Kidney tubule cell (primary cell): Measurements from ENCODE around the gene P3H2.

ENCODE experiments used
- DNase-seq: peaks from one replicate; pipeline ENCODE4 v3.0.0-alpha.2; 2018; ENCODE audit warnings: low spot score

P3H2 gene

GRCh38 chr3:189945935-189946709 is 174.6 kb downstream of the P3H2 start:
- no peak for DNase-seq

DNA sequence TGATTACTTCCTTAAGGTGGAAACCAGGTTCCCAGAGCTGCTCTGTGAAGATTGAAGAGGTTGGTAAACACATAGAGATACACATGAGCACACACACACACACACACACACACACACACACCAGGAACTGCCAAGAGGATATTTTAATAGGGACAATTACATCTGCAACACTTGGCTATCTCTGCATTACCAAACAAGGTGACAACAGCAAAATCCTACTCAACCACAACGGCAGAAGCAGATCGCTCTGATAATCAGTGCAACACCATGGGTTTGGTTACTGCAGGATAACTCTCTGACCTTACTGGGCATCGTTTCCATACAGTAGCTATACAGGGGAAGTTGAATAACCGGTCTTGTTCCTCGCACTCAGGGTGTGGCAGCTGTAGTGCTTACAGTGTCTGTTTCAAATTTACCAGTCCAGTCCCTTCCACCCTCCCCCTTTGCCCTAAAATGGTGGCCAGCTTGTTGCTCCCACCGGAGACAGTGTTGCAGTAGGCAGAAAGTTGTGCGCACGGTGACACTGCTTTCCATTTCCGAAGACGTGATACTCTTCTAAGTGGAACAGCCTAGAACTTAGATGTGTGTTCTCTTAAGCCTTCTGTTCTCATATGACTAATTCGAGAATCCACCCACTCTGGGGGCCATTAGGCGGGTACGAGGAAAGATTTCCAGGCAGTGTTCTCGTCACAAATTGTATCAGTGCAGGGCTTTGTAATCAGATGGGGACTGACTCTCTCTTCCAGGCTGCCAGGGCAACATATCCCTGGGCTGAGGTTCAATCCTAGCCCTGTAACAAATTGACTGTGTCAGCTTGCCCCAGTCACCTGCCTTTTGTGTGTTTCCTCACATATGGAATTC is 176.2 kb downstream of the P3H2 start:
- DNase-seq, result peak; percentile 30

GRCh38 chr3:189942948-189943347 is 177.7 kb downstream of the P3H2 start:
- DNase-seq, result no peak

DNA sequence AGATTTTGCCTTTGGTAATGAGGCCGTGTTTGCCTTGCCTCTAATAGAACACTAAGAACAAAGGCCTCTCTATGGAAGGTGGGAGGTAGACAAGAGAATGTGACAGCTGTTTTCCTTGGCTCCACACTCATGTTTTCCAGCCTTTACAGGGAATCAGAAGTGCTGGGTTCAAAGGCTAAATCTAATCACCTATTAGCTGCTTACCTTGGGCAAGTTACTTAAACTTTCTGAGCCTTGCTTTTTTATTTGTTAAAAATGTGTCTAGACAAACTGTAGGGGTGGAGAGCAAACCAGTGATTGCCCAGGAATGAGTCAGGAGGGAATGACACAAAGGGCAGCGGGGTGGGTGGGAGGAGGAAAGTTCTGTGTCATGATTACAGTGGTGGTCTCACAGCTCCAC is 179.0 kb downstream of the P3H2 start:
- DNase-seq, result peak; percentile 81

DNA sequence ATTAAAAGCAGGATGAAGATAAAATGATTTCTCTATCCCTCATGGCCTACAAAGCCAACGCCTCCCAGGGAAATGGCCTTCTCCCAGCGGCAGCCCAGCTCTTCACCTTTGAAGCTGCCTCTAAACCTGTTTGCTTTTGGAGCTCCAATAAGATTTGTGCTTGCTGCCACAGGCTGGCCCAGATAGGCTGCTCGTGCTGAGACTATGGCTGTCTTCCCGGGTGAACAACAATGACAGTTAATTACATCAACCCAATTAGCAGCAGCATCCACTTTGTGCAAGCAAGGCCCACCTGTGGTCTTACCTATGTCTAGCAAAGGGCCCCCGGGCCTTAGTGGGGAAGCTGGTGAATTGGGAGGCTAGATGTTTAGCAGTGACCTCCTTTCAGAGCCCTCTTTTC is 179.6 kb downstream of the P3H2 start:
- no peak for DNase-seq

DNA sequence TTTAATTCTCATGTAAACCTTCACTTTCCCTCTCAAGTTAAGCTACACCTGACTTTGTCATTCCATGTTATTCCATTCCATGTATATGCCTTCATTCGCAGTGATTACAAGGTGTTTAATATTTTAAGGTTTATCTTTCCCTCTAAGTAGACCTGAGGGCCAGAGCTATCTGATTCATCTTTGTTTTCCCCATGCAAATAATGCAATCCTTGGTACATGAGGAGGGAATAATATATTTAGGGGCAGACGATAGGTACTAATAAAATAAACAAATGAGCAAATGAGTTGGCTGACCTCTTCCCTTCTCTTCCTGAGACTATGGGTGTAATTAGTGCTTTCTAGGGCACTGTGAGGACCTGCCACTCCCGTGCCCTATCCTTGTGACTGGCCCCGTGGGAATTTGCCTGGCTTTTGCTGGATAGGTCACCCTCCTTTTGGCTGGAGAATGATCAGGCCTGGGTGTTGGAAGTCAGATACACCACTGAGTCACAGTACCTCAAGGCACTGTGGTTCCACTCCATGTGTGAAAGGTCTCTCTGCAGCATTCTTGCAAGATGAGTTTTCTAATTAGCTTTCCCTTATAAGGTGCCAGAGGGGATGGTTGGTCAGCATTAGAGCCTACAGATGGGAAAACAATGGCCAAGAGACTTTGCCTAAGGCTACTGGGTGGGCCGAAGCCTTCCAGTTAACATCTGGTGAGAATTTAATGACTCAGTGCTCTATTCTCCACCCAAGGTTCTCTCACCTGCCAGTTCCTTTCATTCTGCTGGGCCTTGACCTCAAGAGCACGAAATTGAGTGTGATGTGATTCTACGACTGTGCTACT is 183.2 kb downstream of the P3H2 start:
- peak; percentile 100 for DNase-seq

DNA sequence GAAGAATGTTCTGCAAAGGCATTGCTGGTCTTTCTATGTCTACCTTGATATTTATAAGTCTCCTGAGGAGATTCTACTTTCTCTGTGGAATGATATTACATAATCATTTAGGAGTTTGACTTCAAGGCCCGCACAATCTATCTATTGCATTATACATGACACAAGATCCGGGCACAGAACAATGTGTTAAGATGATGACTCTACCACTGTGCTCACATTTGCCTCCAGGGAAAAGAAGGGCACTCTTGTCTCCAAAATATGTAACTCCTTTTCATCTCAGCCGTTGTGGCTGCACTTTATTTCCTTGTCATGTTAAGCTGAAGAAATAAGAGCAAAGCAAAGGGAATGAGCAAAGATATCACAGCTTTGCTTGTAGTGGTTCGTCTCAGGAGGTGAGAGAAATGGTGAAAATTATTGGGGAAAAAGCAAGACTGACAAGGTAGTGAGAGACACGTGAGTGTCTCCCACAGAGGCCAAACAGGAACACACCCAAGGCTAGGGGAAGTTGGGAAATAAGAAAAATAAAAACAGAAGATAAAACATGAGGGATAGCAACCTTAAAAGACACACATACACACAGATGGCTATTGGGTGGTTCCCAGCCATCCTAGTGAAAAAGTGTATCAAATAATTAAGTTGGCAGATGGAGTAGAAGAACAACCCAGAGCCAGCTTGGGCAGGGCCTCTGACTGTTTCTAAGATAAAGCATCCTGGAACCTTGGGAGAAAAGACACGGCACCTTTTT is 184.3 kb downstream of the P3H2 start:
- DNase-seq, result no peak

GRCh38 chr3:189927975-189928895 is 192.5 kb downstream of the P3H2 start:
- peak; percentile 86 for DNase-seq

GRCh38 chr3:189921770-189922169 is 198.9 kb downstream of the P3H2 start:
- DNase-seq, result no peak

- peak; percentile 95 for DNase-seq
These were observed 205.9 kb downstream of the P3H2 start for GRCh38 chr3:189914799-189915198.

DNA sequence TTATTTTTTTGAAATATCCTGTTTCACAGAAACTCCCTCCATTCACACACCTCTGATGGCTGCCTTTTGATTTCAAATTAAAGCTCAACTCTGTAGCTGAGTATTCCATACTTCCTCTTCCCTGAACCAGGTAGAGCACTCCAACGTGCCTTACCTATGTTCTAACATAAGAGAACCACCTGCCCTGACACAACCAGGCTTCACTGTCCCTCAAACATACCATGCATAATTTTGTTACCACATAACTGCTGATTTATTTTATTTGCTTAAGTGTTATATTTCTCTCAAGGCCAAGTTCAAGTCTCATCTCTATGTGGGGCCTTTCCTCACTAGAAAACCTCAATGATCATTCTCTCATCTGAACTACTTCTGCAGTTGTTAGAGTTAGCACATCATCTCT is 209.7 kb downstream of the P3H2 start:
- DNase-seq, result peak; percentile 30

DNA sequence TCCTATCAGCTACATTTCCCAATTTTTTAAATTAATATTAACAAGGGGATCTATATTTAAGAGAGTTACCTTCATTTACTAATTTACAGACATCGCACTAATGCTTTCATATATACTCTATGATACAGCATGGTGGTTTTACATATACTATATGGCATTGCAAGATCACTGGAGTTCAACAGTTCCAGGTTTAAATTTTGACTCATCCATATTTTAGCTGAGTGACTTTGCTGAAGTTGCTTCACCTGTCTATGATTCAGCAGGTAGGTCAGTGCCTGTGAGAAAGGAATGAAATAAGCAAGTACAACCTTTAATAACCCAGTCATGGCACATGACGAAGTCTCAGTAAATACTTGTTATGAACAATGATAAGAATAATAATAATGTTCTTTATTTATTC is 211.1 kb downstream of the P3H2 start:
- DNase-seq, result peak; percentile 88

DNA sequence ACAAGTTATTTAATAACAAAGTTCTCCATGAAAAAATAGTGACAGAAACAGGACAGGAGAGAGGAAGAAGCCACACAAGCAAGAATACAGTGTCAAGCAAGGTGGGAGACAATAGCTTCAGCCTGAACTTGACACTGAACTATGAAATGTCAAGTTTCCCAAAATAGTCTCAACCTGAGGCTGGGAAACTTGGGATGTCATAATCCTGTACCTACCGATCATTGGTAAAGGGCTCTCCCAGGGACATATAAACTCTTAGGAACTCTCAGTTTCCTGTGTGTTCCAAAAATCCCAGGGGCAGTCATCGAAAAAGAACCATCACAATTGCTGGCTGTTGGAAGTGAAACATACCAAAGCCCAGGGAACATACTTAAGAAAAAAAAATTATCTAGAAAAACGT is 211.6 kb downstream of the P3H2 start:
- DNase-seq, result no peak

DNA sequence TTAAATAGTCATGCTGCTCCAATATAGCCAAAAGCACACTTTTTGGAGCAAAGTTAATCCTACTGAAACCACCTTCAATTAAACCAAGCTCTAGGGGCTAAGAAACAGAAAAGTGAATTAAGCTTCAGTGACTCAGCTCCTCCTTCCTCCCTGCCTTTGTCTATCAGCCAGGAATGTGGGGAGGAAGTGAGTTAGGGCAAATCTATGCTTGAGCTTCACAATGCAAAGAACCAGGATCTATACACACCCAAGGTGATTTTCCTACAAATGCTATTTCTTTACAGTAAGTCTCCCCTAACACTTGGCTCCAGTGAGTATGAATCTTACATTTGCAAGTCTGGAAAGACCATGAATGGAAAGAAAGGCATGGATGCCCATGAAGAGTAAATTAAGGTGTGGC is 212.1 kb downstream of the P3H2 start:
- DNase-seq, result peak; percentile 83

- no peak for DNase-seq
These were observed 212.9 kb downstream of the P3H2 start for GRCh38 chr3:189907803-189908202.
